ENCODE data around the gene GIGYF1. TPM values are rescaled to one million over a fixed set of nuclear protein-coding genes. Genes with fewer than 3 reads are reported as not detected.

Gene GIGYF1
- total and polyA plus RNA-seq, 8 donors: 19.2 to 76.2 (median 30.4) TPM

DNA sequence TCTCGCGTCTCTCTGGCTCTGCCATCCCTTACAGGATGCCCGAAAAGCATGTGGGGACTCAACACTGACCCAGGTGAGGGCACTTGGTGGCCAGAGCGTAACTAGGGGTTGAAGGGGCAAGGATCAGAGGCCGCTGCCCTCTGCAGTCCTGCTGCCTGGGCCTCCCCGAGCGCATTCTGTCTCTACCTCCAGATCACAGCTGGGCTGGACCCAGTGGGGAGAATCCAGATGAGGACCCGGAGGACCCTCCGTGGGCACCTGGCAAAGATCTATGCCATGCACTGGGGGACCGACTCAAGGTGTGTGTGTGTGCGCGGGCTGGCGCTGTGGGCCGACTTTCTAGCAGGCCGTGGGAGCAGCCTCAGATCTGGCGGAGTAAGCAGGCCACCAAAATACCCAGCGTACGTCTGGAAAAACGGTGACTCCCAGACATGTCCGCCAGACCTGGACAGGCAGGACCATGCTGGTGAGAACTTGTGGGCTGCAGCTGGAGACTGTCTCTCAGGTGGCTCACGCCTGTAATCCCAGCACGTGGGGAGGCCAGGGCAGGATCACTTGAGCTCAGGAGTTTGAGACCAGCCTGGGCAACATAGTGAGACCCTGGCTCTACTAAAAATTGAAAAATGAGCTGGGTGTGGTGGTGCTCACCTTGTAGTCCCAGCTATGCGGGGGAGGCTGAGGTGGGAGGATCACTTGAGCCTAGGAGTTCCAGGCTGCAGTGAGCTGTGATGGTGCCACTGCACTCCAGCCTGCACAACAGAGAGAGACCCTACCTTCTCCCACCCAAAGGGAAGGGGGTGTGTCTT, 17.3 kb downstream of the GIGYF1 start:
- Histone ChIP-seq H3K27me3 (no peaks in the 10 kb centered on the region), H3K9me3 (no peaks in the 10 kb centered on the region), H3K4me3 (peak overlapping the region in 2 of 4 donors; percentile 89 to 91), H3K4me1 (no peaks in the 10 kb centered on the region), H3K36me3 (peaks cover 3 to 31% (median 20%) of the 10 kb centered on the region in 3 donors), H3K27ac (peak overlapping the region in 3 of 4 donors; percentile 93 to 98 (median 98))
- TF ChIP-seq, protein P1, sequence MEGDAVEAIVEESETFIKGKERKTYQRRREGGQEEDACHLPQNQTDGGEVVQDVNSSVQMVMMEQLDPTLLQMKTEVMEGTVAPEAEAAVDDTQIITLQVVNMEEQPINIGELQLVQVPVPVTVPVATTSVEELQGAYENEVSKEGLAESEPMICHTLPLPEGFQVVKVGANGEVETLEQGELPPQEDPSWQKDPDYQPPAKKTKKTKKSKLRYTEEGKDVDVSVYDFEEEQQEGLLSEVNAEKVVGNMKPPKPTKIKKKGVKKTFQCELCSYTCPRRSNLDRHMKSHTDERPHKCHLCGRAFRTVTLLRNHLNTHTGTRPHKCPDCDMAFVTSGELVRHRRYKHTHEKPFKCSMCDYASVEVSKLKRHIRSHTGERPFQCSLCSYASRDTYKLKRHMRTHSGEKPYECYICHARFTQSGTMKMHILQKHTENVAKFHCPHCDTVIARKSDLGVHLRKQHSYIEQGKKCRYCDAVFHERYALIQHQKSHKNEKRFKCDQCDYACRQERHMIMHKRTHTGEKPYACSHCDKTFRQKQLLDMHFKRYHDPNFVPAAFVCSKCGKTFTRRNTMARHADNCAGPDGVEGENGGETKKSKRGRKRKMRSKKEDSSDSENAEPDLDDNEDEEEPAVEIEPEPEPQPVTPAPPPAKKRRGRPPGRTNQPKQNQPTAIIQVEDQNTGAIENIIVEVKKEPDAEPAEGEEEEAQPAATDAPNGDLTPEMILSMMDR (IDR thresholded peaks at IDR 0.05): no peak
- 81 to 85% methylated on average over 23 of the region's 23 CpGs for WGBS, 2 donors
- peak in 4 of 6 donors; percentile 33 to 79 (median 46) for DNase-seq
- no peak for FAIRE-seq
- no peak for ATAC-seq
- intact Hi-C loops (cut with DNase I): loop anchor here in 1 of 3 donors (2.0 kb wide), 1 partner anchor 14 kb away; no protein-coding TSS in a partner anchor

DNA sequence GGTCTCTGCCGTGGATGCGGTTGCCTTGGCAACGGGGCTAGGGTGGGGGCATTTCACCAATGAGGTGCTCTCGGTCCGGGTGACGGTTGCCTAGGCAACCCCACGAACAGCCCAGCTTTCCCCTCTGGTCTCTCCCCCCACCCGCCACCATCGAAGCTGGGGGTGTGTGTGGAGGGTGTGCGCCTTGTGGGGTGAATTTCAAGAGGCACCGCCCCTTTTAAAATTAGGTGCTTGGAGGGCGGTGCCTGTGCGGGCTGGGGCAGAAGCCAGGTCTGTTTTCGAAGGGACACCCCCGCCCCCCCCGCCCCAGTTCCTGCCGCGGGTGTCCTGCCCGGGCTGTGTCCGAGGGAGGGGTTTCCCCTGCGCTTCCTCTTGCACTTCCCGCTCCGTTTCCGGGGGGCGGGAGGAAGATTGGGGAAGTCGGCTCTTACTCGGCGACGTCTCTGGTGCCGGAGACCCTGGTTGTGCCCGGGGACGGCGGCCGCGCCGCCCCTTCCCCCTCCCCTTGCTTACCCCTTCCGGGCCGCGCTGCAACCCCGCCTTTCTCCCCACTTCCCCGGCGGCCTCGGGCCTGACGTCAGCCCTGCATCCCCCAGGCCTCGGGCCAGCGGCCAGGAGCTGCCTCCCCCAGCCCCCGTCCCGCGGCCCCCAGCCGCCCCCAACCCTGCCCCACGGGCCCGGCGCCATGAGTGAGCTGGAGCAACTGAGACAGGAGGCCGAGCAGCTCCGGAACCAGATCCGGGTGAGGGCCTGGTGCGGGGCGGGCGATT, 18.3 kb downstream of the GIGYF1 start:
- H3K27me3 ChIP-seq: no peaks in the 10 kb centered on the region
- H3K4me3 ChIP-seq: peak overlapping the region; percentile 87 to 91 (median 90)
- no peaks in the 10 kb centered on the region for H3K4me1 ChIP-seq
- FAIRE-seq (no peak), ATAC-seq (peak; percentile 4 to 13 (median 10)), DNase-seq (peak; percentile 71 to 92 (median 78))
- H3K27ac ChIP-seq: peak overlapping the region; percentile 36 to 98 (median 96)
- H3K9me3 ChIP-seq: no peaks in the 10 kb centered on the region
- TF ChIP-seq, protein P1 (IDR thresholded peaks at IDR 0.05): no peak
- intact Hi-C loops (cut with DNase I): loop anchor here in 1 of 3 donors (2.0 kb wide), 1 partner anchor 15 kb away; no protein-coding TSS in a partner anchor
- 5 to 9% methylated on average over 37 to 59 of the region's 59 CpGs for WGBS, 2 donors
- H3K36me3 ChIP-seq: peaks cover 3 to 24% (median 16%) of the 10 kb centered on the region in 3 donors

DNA sequence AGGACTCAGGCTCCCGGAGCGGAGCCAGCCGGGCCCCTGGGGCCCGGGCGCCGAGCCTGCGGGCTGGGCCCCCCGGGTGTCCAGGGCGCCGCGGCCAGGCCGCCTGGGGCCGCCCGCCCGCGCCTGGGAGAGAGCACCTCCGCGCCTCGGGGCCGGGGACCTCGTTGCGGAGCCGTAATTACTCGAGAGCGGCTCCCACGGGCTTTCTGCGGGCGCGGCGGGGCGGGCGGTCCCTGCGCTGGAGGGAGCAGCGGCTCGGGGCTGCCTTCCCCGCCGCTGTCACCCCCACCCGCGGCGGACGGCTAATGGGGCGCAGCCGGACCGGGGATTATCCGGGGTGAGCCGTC, 19.0 kb downstream of the GIGYF1 start:
- H3K9me3 ChIP-seq: no peaks in the 10 kb centered on the region
- H3K27ac ChIP-seq: peak overlapping the region; percentile 36 to 98 (median 96)
- DNase-seq (peak in 3 of 6 donors; percentile 46 to 87 (median 74)), FAIRE-seq (no peak), ATAC-seq (peak in 1 of 4 donors; percentile 12)
- WGBS, 2 donors: 0% methylated on average over 25 to 46 of the region's 46 CpGs
- no peaks in the 10 kb centered on the region for H3K4me1 ChIP-seq
- H3K36me3 ChIP-seq: peaks cover 3 to 24% (median 16%) of the 10 kb centered on the region in 3 donors
- intact Hi-C loops (cut with DNase I): no loop called here
- TF ChIP-seq, protein P1 (IDR thresholded peaks at IDR 0.05): no peak
- H3K27me3 ChIP-seq: no peaks in the 10 kb centered on the region
- peak overlapping the region; percentile 87 to 91 (median 90) for H3K4me3 ChIP-seq

DNA sequence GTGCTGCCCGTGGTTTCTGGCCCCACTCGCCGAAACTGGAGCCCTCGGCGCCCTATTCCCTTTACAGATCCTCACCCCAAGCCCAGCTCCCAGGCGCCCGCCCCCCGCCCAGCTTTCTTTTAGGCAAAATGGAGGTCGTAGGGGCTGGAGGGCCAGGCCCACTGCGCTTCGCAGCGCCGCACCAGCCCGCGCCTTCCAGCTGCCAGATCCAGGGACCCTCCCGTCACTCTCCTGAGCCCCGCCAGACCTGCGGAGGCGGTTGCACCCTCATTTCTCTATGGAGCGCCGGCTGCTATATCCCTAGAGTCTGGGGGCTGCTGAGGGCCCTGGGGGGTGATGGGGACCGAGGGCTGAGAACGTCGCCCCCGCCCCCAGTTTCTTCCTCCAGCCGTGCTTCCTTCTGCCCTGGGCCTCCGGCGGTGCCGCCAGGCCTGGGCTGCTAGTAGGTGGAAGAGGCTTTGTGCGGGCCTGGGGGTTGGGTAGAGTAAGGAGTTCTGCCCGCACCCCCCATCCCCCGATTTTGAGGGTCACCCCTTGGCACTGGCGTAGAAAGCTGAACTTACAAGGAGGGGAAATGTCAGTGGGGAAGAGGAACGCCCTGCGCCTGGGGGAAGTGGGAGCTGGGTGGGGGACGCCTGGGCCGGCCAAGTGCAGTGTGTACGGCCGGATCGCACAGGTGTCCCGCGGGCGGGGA, 19.5 kb downstream of the GIGYF1 start:
- TF ChIP-seq, protein P1 (IDR thresholded peaks at IDR 0.05): no peak
- FAIRE-seq (no peak), ATAC-seq (peak in 3 of 4 donors; percentile 1 to 4 (median 3)), DNase-seq (peak in 3 of 6 donors; percentile 59 to 73 (median 63))
- 0 to 1% methylated on average over 42 to 43 of the region's 43 CpGs for WGBS, 2 donors
- peaks cover 3 to 24% (median 16%) of the 10 kb centered on the region in 3 donors for H3K36me3 ChIP-seq
- no peaks in the 10 kb centered on the region for H3K4me1 ChIP-seq
- no peaks in the 10 kb centered on the region for H3K27me3 ChIP-seq
- H3K4me3 ChIP-seq: peak overlapping the region; percentile 87 to 91 (median 90)
- H3K27ac ChIP-seq: peak overlapping the region; percentile 93 to 98 (median 97)
- intact Hi-C loops (cut with DNase I): no loop called here
- H3K9me3 ChIP-seq: no peaks in the 10 kb centered on the region

Measured in pancreas (tissue), 10 donors.